Subcutaneous abdominal adipose tissue (tissue), 5 donors: ENCODE measurements around the gene NUP93.

Source experiments
- H3K27ac ChIP-seq: one replicate; pipeline ENCODE4 v1.7.0; 2013; ENCODE audit warnings: low read depth, mild to moderate bottlenecking, inconsistent platforms, low read length, moderate library complexity
- H3K27me3 ChIP-seq, 5 donors: one replicate each; pipeline ENCODE4 v1.7.0; 2013; ENCODE audit warnings: low read length in 5 of 5, inconsistent platforms in 1 of 5; ENCODE audit not compliant: control insufficient read depth in 5 of 5, insufficient read depth in 4 of 5
- H3K36me3 ChIP-seq, 5 donors: one replicate each; pipeline ENCODE4 v1.7.0; 2013; ENCODE audit warnings: low read length in 5 of 5; ENCODE audit not compliant: control insufficient read depth in 5 of 5, insufficient read depth in 5 of 5
- H3K4me1 ChIP-seq, 5 donors: one replicate each; pipeline ENCODE4 v1.7.0; 2013; ENCODE audit warnings: low read length in 5 of 5, mild to moderate bottlenecking in 3 of 5, moderate library complexity in 1 of 5; ENCODE audit not compliant: control insufficient read depth in 5 of 5, insufficient read depth in 5 of 5
- H3K4me3 ChIP-seq, 5 donors: one replicate each; pipeline ENCODE4 v1.7.0; 2013; ENCODE audit warnings: low read length in 5 of 5, low read depth in 1 of 5
- H3K9ac ChIP-seq, 5 donors: one replicate each; pipeline ENCODE4 v1.7.0; 2013; ENCODE audit warnings: low read length in 5 of 5, mild to moderate bottlenecking in 4 of 5, moderate library complexity in 3 of 5
- H3K9me3 ChIP-seq, 5 donors: one replicate each; pipeline ENCODE4 v1.7.0; 2013; ENCODE audit warnings: low read length in 5 of 5; ENCODE audit not compliant: control insufficient read depth in 5 of 5
- donor health status: healthy.
- donor health status: healthy.
- donor health status: healthy.
- donor health status: healthy.
- donor health status: healthy.

The NUP93 gene

DNA sequence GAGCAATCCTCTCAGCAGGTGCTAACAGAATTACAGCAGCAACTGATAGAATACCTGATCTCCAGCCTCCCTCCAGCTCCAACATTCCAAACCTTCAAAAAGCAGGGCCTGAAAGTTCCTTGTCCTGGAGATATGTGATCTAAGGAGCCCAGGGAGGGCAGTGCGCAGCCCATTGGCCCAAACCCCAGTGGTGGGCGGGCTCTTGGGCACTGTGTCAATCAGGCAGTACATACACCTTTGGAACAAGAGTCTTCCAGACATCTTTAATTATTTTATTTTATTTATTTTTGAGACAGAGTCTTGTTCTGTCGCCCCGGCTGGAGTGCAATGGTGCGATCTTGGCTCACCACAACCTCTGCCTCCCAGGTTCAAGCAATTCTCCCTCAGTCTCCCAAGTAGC, 159.3 kb downstream of the NUP93 start:
- H3K27me3 ChIP-seq = peaks cover 0 to 4% (median 0%) of the 10 kb centered on the region in 5 donors
- no peak overlapping the region for H3K27ac ChIP-seq
- no peak overlapping the region for H3K4me3 ChIP-seq
- H3K9ac ChIP-seq = no peak overlapping the region
- no peaks in the 10 kb centered on the region for H3K36me3 ChIP-seq
- H3K4me1 ChIP-seq = no peaks in the 10 kb centered on the region
- no peaks in the 10 kb centered on the region for H3K9me3 ChIP-seq

- peaks cover 0 to 4% (median 0%) of the 10 kb centered on the region in 5 donors for H3K27me3 ChIP-seq
- no peaks in the 10 kb centered on the region for H3K36me3 ChIP-seq
- no peak overlapping the region for H3K27ac ChIP-seq
- H3K4me3 ChIP-seq = no peak overlapping the region
- no peaks in the 10 kb centered on the region for H3K9me3 ChIP-seq
- H3K9ac ChIP-seq = no peak overlapping the region
- no peaks in the 10 kb centered on the region for H3K4me1 ChIP-seq
Measured at GRCh38 chr16:56891685-56892084, 161.8 kb downstream of the NUP93 start.

DNA sequence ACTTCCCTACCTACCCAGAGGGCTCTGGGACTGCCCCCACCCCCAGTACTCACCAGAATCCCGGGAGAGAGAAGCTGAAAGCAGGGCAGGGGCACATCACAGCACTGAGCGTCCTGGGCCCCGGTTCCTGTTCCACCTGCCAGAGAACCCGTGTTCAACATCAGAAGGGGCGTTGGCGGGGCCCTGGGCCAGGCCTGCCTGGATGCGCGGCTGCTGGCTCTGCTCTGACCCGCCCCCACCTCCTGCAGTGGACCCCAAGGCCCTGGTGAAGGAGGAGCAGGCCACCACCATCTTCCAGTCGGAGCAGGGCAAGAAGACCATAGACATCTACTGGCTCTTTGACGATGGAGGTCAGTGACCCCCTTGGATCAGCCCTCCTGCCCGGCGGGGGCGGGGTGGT, 162.8 kb downstream of the NUP93 start:
- no peaks in the 10 kb centered on the region for H3K4me1 ChIP-seq
- H3K36me3 ChIP-seq = no peaks in the 10 kb centered on the region
- no peaks in the 10 kb centered on the region for H3K9me3 ChIP-seq
- H3K9ac ChIP-seq = no peak overlapping the region
- no peak overlapping the region for H3K4me3 ChIP-seq
- H3K27ac ChIP-seq = no peak overlapping the region
- peaks cover 0 to 4% (median 0%) of the 10 kb centered on the region in 5 donors for H3K27me3 ChIP-seq

GRCh38 chr16:56894331-56894917, 164.5 kb downstream of the NUP93 start:
- no peak overlapping the region for H3K4me3 ChIP-seq
- no peaks in the 10 kb centered on the region for H3K9me3 ChIP-seq
- H3K27me3 ChIP-seq = peaks cover 0 to 4% (median 0%) of the 10 kb centered on the region in 5 donors
- no peak overlapping the region for H3K27ac ChIP-seq
- H3K9ac ChIP-seq = no peak overlapping the region
- H3K36me3 ChIP-seq = no peaks in the 10 kb centered on the region
- H3K4me1 ChIP-seq = no peaks in the 10 kb centered on the region

DNA sequence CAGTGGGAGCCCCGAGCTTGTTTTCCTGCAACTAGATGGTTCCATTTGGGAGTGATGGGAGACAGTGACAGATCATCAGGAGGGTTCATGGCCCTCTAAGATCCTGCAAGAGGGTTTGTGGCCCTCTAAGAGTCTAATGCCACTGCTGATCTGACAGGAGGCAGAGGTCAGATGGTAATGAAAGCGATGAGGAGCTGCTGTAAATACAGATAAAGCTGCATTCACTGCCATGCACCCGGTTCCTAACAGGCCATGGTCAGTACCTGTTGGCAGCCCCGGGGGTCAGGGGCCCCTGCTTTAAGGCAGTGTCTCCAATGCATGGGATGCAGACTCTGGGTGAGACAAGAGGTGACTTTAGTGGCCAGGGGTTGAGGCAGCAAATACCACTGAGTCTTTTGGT, 165.9 kb downstream of the NUP93 start:
- no peak overlapping the region for H3K4me3 ChIP-seq
- no peak overlapping the region for H3K27ac ChIP-seq
- no peaks in the 10 kb centered on the region for H3K4me1 ChIP-seq
- no peaks in the 10 kb centered on the region for H3K36me3 ChIP-seq
- no peaks in the 10 kb centered on the region for H3K9me3 ChIP-seq
- H3K27me3 ChIP-seq = peaks cover 0 to 4% (median 0%) of the 10 kb centered on the region in 5 donors
- no peak overlapping the region for H3K9ac ChIP-seq

DNA sequence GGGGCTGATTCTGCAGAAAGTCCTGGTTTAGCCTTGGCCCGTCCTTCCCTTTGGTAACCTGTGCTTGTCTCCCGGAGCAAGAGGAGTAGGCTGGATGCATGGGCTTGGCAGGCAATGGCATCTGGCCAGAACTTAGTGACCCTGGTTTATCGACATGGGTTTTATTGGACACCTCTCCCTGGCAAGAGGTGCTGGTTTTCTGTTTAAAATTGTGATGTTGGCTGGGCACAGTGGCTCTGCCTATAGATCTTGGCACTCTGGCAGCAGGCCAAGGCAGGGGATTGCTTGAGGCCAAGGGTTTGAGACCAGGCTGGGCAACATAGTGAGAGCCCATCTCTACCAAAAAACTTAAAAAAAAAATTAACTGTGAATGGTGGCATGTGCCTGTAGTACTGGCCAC, 166.3 kb downstream of the NUP93 start:
- Histone ChIP-seq H3K9ac (no peak overlapping the region), H3K9me3 (no peaks in the 10 kb centered on the region), H3K4me1 (no peaks in the 10 kb centered on the region), H3K27me3 (peaks cover 0 to 4% (median 0%) of the 10 kb centered on the region in 5 donors), H3K27ac (no peak overlapping the region), H3K36me3 (no peaks in the 10 kb centered on the region), H3K4me3 (no peak overlapping the region)

- Histone ChIP-seq H3K9ac (no peak overlapping the region), H3K27me3 (peaks cover 0 to 10% (median 0%) of the 10 kb centered on the region in 5 donors), H3K27ac (no peak overlapping the region), H3K4me1 (no peaks in the 10 kb centered on the region), H3K4me3 (no peak overlapping the region), H3K9me3 (no peaks in the 10 kb centered on the region), H3K36me3 (no peaks in the 10 kb centered on the region)
Measured at GRCh38 chr16:56897026-56897799, 167.3 kb downstream of the NUP93 start.

DNA sequence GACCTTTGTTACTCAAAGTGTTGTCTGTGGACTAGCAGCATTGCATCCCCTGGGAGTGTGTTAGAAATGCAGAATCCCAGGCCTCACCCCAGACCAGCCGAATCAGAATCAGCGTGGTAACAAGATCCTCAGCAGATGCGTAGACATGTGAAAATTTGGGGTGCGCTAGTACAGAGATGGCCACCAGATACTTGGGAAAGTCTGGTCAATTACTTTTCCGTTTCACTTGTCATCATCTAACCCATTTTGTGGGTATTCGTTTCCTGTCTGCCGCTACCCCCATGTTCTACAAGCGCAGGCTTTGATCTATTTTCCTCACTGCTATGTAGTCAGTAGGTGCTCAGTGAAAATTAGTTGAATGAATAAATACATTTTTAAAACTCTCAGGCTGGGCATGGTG, 168.9 kb downstream of the NUP93 start:
- H3K4me3 ChIP-seq = no peak overlapping the region
- H3K4me1 ChIP-seq = no peaks in the 10 kb centered on the region
- no peak overlapping the region for H3K9ac ChIP-seq
- H3K27me3 ChIP-seq = peaks cover 0 to 11% (median 0%) of the 10 kb centered on the region in 5 donors
- H3K9me3 ChIP-seq = no peaks in the 10 kb centered on the region
- H3K27ac ChIP-seq = no peak overlapping the region
- no peaks in the 10 kb centered on the region for H3K36me3 ChIP-seq
